ENCODE results near the gene HSD17B1. TPM values are rescaled to one million over a fixed set of nuclear protein-coding genes. Genes with fewer than 3 reads are reported as not detected.
A peak's percentile ranks its signal among the peaks of the same experiment; 100 is the strongest.

Gene HSD17B1
- total and polyA plus RNA-seq, 2 of the 13 experiments (the other 11 are each of a cell fraction or from before 2014, with no cell fraction given), result 0.54 to 0.93 TPM

GRCh38 chr17:42531455-42532354, 21.0 kb upstream of the HSD17B1 start (continued):
- peak; percentile 92 for TF ChIP-seq ZBTB2 (CRISPR knock-in tag; IDR thresholded peaks at IDR 0.05; ENCODE audit: low read depth)
- TF ChIP-seq CREM (IDR thresholded peaks at IDR 0.05), result no peak
- no peak for TF ChIP-seq CREM (CRISPR knock-in tag; IDR thresholded peaks at IDR 0.05)
- no peak for TF ChIP-seq SALL2 (CRISPR knock-in tag; IDR thresholded peaks at IDR 0.05)
- TF ChIP-seq CEBPB (IDR thresholded peaks at IDR 0.05; ENCODE audit: borderline replicate concordance, low read depth, low read length), result no peak
- TF ChIP-seq MIXL1 (CRISPR knock-in tag; IDR thresholded peaks at IDR 0.05), result no peak
- TF ChIP-seq ZNF670 (CRISPR knock-in tag; IDR thresholded peaks at IDR 0.05; ENCODE audit: borderline replicate concordance), result no peak
- TF ChIP-seq CCAR2 (optimal IDR thresholded peaks at IDR 0.05; ENCODE audit: low read depth, low read length), result no peak
- no peak for TF ChIP-seq ZNF496 (CRISPR knock-in tag; IDR thresholded peaks at IDR 0.05; ENCODE audit: insufficient replicate concordance)
- TF ChIP-seq NCOA5 (CRISPR knock-in tag; IDR thresholded peaks at IDR 0.05), result no peak
- no peak for TF ChIP-seq ZNF292 (CRISPR knock-in tag; IDR thresholded peaks at IDR 0.05; ENCODE audit: borderline replicate concordance, low read depth)
- no peak; the same call in 1 of the 2 replicates for TF ChIP-seq STAT6 (CRISPR knock-in tag; IDR thresholded peaks at IDR 0.05; ENCODE audit: borderline replicate concordance)
- TF ChIP-seq SMAD3 (CRISPR knock-in tag; IDR thresholded peaks at IDR 0.05), result no peak
- TF ChIP-seq SP5 (CRISPR knock-in tag; IDR thresholded peaks at IDR 0.05; ENCODE audit: borderline replicate concordance, low read depth), result no peak
- no peak for TF ChIP-seq ZNF75D (CRISPR knock-in tag; IDR thresholded peaks at IDR 0.05; ENCODE audit: borderline replicate concordance)
- TF ChIP-seq ZNF652 (CRISPR knock-in tag; IDR thresholded peaks at IDR 0.05; ENCODE audit: borderline replicate concordance, low read depth), result no peak
- no peak for TF ChIP-seq PRMT3 (CRISPR knock-in tag; IDR thresholded peaks at IDR 0.05; ENCODE audit: borderline replicate concordance, low read depth)
- no peak for TF ChIP-seq ZNF260 (CRISPR knock-in tag; IDR thresholded peaks at IDR 0.05; ENCODE audit: borderline replicate concordance, low read depth)
- no peak for TF ChIP-seq PAF1 (CRISPR knock-in tag; IDR thresholded peaks at IDR 0.05)
- TF ChIP-seq ONECUT2 (CRISPR knock-in tag; IDR thresholded peaks at IDR 0.05), result peak; percentile 60
- TF ChIP-seq ZFY (CRISPR knock-in tag; IDR thresholded peaks at IDR 0.05), result peak; percentile 61; the same call in 1 of the 2 replicates
- TF ChIP-seq MXD4 (CRISPR knock-in tag; IDR thresholded peaks at IDR 0.05), result peak; percentile 30; the same call in 1 of the 2 replicates
- TF ChIP-seq ZEB1 (IDR thresholded peaks at IDR 0.05; ENCODE audit: insufficient replicate concordance, low read depth), result peak; percentile 54
- no peak for TF ChIP-seq SYNCRIP (IDR thresholded peaks at IDR 0.05; ENCODE audit: insufficient read depth, low read depth, low read length)
- 0 out of 2 replicates have a peak, but pooled peaks have one; percentile 34 for TF ChIP-seq ZNF790 (CRISPR knock-in tag; IDR thresholded peaks at IDR 0.05; ENCODE audit: borderline replicate concordance)
- TF ChIP-seq CBFB (CRISPR knock-in tag; IDR thresholded peaks at IDR 0.05), result no peak
- no peak for TF ChIP-seq DRAP1 (CRISPR knock-in tag; IDR thresholded peaks at IDR 0.05)
